Neural progenitor cell (in vitro differentiated cells): ENCODE results near the gene CUBN. TPM values are rescaled to one million over a fixed set of nuclear protein-coding genes. Genes with fewer than 3 reads are reported as not detected.

ENCODE experiments used
- DNase-seq: peaks from one replicate; pipeline ENCODE4 v3.0.0-alpha.2; 2016; ENCODE audit warnings: low spot score
- H2AFZ ChIP-seq: fragments of 200-600 bp; sonication (generic); replicated peaks from 2 replicates; pipeline ENCODE4 v1.6.1; 2016; ENCODE audit warnings: antibody characterized with exemption
- H3F3A ChIP-seq: fragments of 200-600 bp; sonication (generic); 2 replicates; pipeline ENCODE4 v1.6.1; 2016; ENCODE audit warnings: antibody characterized with exemption, low read depth
- H3K27ac ChIP-seq: fragments of 200-600 bp; sonication (generic); 2 replicates; pipeline ENCODE4 v1.5.1; 2016; ENCODE audit warnings: mild to moderate bottlenecking
- H3K27me3 ChIP-seq: fragments of 200-600 bp; sonication (generic); 2 replicates; pipeline ENCODE4 v1.6.1; 2016; ENCODE audit warnings: mild to moderate bottlenecking, moderate library complexity
- H3K36me3 ChIP-seq: fragments of 200-600 bp; sonication (generic); 2 replicates; pipeline ENCODE4 v1.5.1; 2016
- H3K4me1 ChIP-seq: fragments of 200-600 bp; sonication (generic); 2 replicates; pipeline ENCODE4 v1.6.1; 2016; ENCODE audit warnings: mixed run types
- H3K4me2 ChIP-seq: fragments of 200-600 bp; sonication (generic); 2 replicates; pipeline ENCODE4 v1.6.1; 2016
- H3K4me3 ChIP-seq: fragments of 200-600 bp; sonication (generic); 2 replicates; pipeline ENCODE4 v1.5.1; 2016
- H3K79me2 ChIP-seq: fragments of 200-600 bp; sonication (generic); 2 replicates; pipeline ENCODE4 v1.6.1; 2016; ENCODE audit warnings: low read depth
- H3K9ac ChIP-seq: fragments of 200-600 bp; sonication (generic); 2 replicates; pipeline ENCODE4 v1.6.1; 2016
- H3K9me3 ChIP-seq: fragments of 200-600 bp; sonication (generic); 2 replicates; pipeline ENCODE4 v1.5.1; 2016; ENCODE audit warnings: low read depth
- H4K20me1 ChIP-seq: fragments of 200-600 bp; sonication (generic); 2 replicates; pipeline ENCODE4 v1.6.1; 2016; ENCODE audit warnings: low read depth
- H3K27ac Mint-ChIP-seq: 3 replicates; pipeline ENCODE4 v1.8.0; 2021; ENCODE audit warnings: mixed read lengths
- H3K27me3 Mint-ChIP-seq: 2 replicates; pipeline ENCODE4 v1.8.0; 2022; ENCODE audit warnings: low read depth, mild to moderate bottlenecking, inconsistent platforms, moderate library complexity, mixed read lengths; ENCODE audit not compliant: insufficient read depth
- H3K36me3 Mint-ChIP-seq: 3 replicates; pipeline ENCODE4 v1.8.0; 2021; ENCODE audit warnings: mixed read lengths
- H3K4me1 Mint-ChIP-seq: 3 replicates; pipeline ENCODE4 v1.8.0; 2021; ENCODE audit warnings: mixed read lengths
- H3K4me3 Mint-ChIP-seq: 3 replicates; pipeline ENCODE4 v1.8.0; 2021; ENCODE audit warnings: mild to moderate bottlenecking, moderate library complexity, mixed read lengths
- H3K9me3 Mint-ChIP-seq: 3 replicates; pipeline ENCODE4 v1.8.0; 2020; ENCODE audit warnings: mixed read lengths
- EZH2 ChIP-seq: fragments of 200-600 bp; sonication (generic); IDR thresholded peaks from 2 replicates; pipeline ENCODE4 v1.6.1; 2017; ENCODE audit warnings: antibody characterized with exemption, mild to moderate bottlenecking, moderate library complexity
- EZH2phosphoT487 ChIP-seq: fragments of 200-600 bp; sonication (generic); IDR thresholded peaks from 2 replicates; pipeline ENCODE4 v1.6.1; 2017; ENCODE audit warnings: antibody characterized with exemption
- total RNA-seq: library from RNA; depleted of rRNA; stranded (reverse); fragments of >200 nt; gene quantifications from 2 replicates; pipeline ENCODE4 v1.2.3, GENCODE V29; 2015; ENCODE audit warnings: low replicate concordance
- TF ChIP-seq, protein P1 (sequence below): fragments of 200-600 bp; sonication (generic); IDR thresholded peaks from 2 replicates; pipeline ENCODE4 v1.5.1; 2017; ENCODE audit warnings: antibody characterized with exemption, mild to moderate bottlenecking

Gene CUBN
- total RNA-seq, 1 donor from 2014 or later = 2.2 TPM

DNA sequence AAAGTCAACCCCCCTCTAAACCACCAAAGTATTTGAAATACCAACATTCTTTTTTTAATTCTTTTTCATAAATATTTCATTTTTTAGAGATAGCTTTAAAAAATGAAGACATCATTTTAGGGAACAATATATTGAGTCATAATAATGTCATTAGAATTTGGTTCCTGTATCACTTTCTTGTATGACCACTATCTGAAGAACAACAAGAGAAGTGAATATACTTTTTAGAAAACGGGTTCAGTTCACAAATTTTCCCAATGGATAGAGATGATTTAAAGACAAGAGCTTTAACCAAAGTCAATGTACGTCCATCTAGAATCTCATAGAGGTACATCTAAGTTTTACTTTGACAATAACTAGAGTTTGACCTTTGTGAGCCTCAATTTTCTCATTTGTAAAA is 48.2 kb downstream of the CUBN start:
- Histone ChIP-seq H2AFZ (no peak overlapping the region), H3K9me3 (no peaks in the 10 kb centered on the region), H3K27me3 (no peaks in the 10 kb centered on the region), H3K4me2 (no peak overlapping the region), H3K4me1 (peaks cover 5% of the 10 kb centered on the region), H3K9ac (no peak overlapping the region), H4K20me1 (no peaks in the 10 kb centered on the region), H3K36me3 (no peaks in the 10 kb centered on the region), H3F3A (no peaks in the 10 kb centered on the region), H3K4me3 (no peak overlapping the region), H3K27ac (no peak overlapping the region), H3K79me2 (no peaks in the 10 kb centered on the region)
- no peak for DNase-seq
- no peaks in the 10 kb centered on the region for H3K9me3 Mint-ChIP-seq
- no peak overlapping the region for H3K27ac Mint-ChIP-seq
- H3K27me3 Mint-ChIP-seq = no peaks in the 10 kb centered on the region
- no peak for TF ChIP-seq EZH2
- TF ChIP-seq, protein P1, sequence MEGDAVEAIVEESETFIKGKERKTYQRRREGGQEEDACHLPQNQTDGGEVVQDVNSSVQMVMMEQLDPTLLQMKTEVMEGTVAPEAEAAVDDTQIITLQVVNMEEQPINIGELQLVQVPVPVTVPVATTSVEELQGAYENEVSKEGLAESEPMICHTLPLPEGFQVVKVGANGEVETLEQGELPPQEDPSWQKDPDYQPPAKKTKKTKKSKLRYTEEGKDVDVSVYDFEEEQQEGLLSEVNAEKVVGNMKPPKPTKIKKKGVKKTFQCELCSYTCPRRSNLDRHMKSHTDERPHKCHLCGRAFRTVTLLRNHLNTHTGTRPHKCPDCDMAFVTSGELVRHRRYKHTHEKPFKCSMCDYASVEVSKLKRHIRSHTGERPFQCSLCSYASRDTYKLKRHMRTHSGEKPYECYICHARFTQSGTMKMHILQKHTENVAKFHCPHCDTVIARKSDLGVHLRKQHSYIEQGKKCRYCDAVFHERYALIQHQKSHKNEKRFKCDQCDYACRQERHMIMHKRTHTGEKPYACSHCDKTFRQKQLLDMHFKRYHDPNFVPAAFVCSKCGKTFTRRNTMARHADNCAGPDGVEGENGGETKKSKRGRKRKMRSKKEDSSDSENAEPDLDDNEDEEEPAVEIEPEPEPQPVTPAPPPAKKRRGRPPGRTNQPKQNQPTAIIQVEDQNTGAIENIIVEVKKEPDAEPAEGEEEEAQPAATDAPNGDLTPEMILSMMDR = no peak
- TF ChIP-seq EZH2phosphoT487 = no peak
- peaks cover 8% of the 10 kb centered on the region for H3K4me1 Mint-ChIP-seq
- no peak overlapping the region for H3K4me3 Mint-ChIP-seq
- no peaks in the 10 kb centered on the region for H3K36me3 Mint-ChIP-seq

DNA sequence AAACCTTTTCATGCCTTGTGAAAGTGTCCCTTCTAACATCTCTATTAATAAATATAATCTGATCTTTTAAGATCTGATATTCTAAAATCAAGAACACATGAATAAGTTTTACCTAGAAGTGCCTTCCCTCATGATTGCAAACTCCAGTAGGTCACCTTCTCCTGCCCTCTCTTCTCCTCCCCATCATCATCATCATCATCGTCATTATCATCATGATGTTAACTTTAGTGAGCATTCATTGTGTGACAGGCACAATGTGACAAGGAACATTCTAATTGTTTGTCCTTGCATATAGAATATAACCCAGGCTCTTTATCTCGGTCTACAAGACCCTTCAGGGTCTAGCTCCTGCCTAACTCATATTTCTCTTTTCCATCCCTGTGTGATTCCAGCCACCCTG is 51.7 kb downstream of the CUBN start:
- no peak for DNase-seq
- no peak overlapping the region for H3K27ac Mint-ChIP-seq
- no peaks in the 10 kb centered on the region for H3K27me3 Mint-ChIP-seq
- no peak overlapping the region for H3K9ac ChIP-seq
- no peaks in the 10 kb centered on the region for H3K36me3 Mint-ChIP-seq
- no peaks in the 10 kb centered on the region for H3K9me3 ChIP-seq
- no peaks in the 10 kb centered on the region for H3K27me3 ChIP-seq
- no peak overlapping the region for H3K4me2 ChIP-seq
- no peaks in the 10 kb centered on the region for H3K36me3 ChIP-seq
- H4K20me1 ChIP-seq = no peaks in the 10 kb centered on the region
- H3K4me3 ChIP-seq = no peak overlapping the region
- H2AFZ ChIP-seq = no peak overlapping the region
- H3F3A ChIP-seq = no peaks in the 10 kb centered on the region
- H3K4me3 Mint-ChIP-seq = no peak overlapping the region
- H3K79me2 ChIP-seq = no peaks in the 10 kb centered on the region
- H3K9me3 Mint-ChIP-seq = no peaks in the 10 kb centered on the region
- peaks cover 12% of the 10 kb centered on the region for H3K4me1 Mint-ChIP-seq
- TF ChIP-seq EZH2 = no peak
- no peak for TF ChIP-seq EZH2phosphoT487
- TF ChIP-seq, protein P1 = no peak
- H3K27ac ChIP-seq = no peak overlapping the region
- H3K4me1 ChIP-seq = peaks cover 5% of the 10 kb centered on the region

DNA sequence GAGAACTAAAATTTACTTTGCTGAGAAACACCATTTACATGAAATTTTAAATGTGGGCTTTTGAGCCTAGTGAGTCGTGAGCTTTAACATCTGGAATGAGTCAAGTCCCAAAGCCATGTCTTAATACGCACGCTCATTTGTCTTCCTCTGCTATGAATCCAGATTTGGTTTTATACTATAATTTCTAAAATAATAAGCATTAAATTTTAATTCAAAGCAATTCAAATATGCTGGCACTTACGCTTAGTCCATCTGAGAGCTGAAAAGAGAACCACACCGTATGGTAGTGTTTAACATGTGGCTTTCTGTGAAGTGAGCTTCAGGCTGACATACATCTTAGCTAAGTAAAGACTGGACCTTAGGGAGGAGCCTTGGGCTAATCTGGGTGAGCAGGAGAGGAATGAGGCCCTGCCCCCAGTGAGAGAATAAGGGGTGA is 52.2 kb downstream of the CUBN start:
- Histone ChIP-seq H3K9me3 (no peaks in the 10 kb centered on the region), H3K36me3 (no peaks in the 10 kb centered on the region), H3K4me1 (peaks cover 5% of the 10 kb centered on the region), H3K9ac (no peak overlapping the region), H3K4me3 (no peak overlapping the region), H4K20me1 (no peaks in the 10 kb centered on the region), H3F3A (no peaks in the 10 kb centered on the region), H3K79me2 (no peaks in the 10 kb centered on the region), H3K4me2 (no peak overlapping the region), H2AFZ (no peak overlapping the region), H3K27ac (no peak overlapping the region), H3K27me3 (no peaks in the 10 kb centered on the region)
- H3K36me3 Mint-ChIP-seq = no peaks in the 10 kb centered on the region
- H3K27me3 Mint-ChIP-seq = no peaks in the 10 kb centered on the region
- no peaks in the 10 kb centered on the region for H3K9me3 Mint-ChIP-seq
- H3K27ac Mint-ChIP-seq = no peak overlapping the region
- peaks cover 12% of the 10 kb centered on the region for H3K4me1 Mint-ChIP-seq
- no peak for TF ChIP-seq EZH2phosphoT487
- no peak for TF ChIP-seq EZH2
- TF ChIP-seq, protein P1 = no peak
- no peak overlapping the region for H3K4me3 Mint-ChIP-seq
- DNase-seq = no peak
